SIG-M5 treated with dmso at 0.1 percent for 504 hours (cell line): Measurements from ENCODE around the gene CACNA1C.

Experiments
- DNase-seq: peaks from one replicate; lab custom pipeline; 2025; ENCODE audit not compliant: unreplicated experiment; lab: John Stamatoyannopoulos, UW

CACNA1C gene

DNA sequence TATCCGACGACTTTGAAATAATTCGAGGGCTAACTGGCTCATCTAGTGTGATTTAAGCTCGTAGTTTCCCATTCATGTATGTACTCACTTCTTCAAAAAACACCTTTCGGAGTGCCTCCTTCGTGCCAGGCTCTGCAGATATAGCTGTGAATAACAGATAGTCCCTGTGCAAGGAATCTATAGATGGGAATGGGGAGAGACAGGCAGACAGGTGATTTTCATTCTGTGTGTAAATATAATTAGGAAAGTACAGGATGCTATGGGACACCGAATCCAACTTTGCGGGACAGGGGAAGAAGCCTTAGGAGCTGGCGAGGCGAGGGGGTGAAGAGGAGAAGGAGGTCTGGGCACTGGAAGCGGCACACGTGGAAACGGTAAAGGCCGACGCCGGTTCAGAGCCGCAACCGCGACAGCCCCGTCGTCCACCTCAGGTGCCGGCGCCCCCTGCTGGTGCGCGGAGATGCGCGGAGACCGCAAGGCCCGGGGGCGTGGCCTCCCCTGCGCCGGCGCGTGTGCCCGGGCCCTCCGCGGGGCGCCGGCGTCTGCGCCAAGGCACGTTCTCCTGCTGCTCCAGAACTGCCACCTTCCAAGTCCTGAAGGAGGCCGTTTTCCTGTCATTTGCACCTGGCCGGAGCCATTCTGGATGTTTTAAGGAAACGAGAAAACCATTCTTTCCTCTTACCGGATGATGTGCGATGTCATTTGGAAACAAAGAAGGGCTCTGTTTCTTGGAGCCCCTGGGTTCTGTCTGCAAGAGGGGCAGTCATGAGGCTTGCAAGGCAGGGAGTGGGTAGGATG, 18.0 kb upstream of the CACNA1C start:
- DNase-seq = peak; percentile 69

DNA sequence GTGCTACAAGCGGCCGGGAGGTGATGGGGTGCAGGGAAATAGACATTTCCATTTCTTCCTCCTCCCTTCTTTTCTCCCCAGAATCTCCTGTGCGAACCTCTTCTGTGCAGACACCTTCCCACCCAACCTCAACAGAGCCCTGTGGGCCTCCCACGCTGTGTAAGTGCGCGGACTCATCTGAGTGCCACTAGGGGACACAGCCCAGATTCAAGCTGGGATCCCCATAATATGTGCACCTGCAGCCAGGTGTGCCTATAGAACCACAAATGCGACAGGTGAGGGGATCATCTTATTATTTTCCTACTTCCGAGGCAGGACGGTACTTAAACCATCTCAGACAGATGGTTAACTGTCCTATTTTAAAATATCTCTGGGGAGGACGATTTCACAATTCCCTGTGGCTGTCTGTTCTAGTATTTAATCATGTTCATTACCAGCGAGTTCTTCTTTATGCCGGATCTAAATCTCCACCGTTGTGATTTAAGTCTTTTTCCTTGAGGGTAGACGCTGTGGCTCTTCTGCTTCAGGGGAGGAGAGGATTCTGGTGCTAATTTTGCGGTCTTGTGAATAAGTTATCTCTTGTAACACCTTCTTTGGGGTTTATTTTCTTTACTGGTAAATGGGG, 17.2 kb upstream of the CACNA1C start:
- DNase-seq = peak; percentile 63

DNA sequence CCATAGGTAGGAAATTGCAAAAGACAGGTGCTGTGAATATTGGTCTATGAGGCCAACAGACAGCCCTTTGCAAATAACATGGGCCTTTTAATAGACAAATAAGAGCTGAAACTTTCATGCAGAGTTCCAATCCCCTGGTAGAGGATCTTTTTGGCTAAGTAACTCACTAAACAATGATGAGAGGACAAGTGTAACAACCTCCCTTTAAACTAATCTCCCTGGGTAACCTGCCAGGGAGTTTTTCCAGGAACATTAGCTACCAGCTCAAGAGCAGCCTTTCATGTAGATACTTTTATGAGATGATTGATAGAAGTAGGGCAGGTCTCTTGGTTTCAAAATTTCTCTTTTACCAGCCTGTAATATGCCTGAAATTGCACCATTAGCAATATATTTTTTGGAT, 13.8 kb upstream of the CACNA1C start:
- no peak for DNase-seq

DNA sequence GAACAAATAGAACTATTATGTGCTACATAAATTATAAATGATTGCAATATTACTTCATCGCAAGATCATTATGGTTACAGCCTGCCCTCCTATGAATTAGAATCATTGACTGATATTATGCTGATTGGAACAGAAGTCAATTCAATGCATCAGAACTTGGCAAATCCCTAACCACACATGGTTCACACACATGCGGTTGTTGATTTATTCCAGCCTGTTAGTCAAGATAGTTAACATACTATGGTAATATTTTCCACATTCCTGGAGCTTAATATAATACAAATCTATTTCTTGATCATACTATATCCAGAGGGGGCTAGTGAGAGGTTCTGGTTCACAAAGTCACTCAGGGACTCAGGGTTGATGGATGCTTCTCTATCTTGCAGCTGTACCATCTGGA, 9.7 kb upstream of the CACNA1C start:
- DNase-seq = no peak

DNA sequence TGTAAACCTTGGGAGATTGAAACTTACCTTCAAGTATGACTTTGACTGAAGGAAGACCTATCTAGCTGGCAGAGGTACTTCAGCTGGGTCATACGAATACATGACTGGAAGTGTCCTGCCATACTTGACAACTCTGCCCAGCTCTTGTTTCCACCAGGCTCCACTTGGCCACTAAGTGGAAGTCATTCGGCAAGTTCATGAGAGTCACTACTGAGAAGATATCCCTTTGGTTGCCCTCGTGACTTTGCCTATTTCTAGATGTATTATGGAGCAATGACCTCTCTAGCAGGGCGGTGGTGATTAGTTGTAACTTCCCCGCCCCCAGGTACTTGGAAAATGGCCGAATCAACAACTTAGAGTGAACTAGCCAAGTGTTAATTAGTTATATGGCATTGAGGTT, 8.6 kb upstream of the CACNA1C start:
- no peak for DNase-seq

DNA sequence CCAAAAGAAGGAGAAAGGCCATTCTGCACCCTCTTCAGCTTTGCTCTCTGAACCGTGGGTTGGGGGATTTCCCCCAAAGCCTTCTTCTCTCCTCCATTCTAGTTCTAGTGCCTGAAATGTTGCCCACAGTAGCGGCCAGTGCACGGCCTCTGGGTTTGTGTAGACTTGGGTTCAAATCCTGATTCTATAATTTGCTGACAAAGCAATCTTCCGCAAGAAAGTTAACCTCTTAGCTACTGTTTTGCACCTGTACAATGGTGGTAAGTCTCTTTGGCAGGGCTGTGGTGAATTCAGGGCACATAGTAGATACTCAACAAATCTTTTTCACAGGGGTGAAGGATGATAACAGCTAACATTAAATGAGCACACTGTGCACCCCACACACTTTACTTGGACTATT, 5.8 kb upstream of the CACNA1C start:
- DNase-seq = no peak

DNA sequence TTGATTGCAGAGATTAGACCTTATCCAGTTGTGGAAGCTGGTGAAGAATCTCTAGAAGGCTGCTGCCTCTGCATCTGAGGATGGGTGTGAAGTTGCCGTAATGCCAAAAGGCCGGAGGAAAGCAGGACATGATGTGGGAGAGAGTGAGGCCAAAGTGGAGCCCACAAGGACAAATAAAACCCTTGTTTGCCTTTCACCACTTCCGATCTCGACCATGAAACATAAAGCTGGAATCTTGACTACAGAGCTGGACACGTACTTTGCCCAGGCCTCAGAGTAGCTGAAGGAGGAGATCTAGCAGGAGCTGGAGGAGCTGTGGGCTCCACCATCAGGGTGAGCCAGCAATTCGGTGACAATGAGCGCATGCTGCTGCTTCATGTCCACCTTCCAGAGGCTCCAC, 5.0 kb upstream of the CACNA1C start:
- DNase-seq = no peak

DNA sequence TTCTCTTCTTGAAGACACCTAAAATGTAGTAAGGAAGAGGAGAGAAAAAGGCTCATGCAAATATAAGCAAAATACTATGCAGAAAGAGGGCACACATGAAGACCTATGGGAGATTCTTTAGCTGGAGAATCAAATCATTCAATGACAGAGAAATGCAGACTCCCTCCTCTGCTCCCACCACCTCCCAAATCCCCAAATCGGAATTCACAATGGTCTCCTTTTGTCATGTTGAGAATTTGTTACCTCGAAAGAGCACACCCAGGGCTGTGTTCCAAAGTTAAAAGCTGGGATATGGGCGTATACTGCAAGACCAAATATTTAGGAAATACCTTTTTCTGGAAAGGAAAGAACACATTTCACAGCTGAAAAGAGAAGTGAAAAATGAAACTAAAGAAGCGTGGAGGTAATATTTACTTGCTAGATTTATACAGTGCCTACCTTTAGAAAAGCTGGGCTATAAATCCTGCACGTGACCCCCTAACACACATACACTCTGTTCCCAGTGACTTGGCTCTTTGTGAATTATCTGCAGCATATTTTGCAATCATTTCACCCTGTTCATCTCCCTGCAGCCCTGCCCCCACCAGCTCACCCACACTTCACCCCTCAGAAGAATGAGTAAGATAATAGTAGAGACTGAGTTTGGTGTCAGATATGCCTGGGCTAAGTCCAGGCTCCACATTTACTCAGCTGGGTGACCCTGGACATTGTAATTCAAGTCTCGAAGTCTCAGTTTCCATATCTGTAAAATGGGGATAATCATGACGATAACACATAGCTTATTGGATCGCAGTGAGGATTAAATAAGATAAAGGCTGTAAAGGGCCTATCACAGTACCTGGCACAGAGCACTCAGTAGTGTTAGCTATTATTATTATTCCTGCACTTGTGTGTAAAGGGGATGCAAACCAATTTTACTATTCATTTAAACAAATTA, 2.9 kb upstream of the CACNA1C start:
- DNase-seq = peak; percentile 33

DNA sequence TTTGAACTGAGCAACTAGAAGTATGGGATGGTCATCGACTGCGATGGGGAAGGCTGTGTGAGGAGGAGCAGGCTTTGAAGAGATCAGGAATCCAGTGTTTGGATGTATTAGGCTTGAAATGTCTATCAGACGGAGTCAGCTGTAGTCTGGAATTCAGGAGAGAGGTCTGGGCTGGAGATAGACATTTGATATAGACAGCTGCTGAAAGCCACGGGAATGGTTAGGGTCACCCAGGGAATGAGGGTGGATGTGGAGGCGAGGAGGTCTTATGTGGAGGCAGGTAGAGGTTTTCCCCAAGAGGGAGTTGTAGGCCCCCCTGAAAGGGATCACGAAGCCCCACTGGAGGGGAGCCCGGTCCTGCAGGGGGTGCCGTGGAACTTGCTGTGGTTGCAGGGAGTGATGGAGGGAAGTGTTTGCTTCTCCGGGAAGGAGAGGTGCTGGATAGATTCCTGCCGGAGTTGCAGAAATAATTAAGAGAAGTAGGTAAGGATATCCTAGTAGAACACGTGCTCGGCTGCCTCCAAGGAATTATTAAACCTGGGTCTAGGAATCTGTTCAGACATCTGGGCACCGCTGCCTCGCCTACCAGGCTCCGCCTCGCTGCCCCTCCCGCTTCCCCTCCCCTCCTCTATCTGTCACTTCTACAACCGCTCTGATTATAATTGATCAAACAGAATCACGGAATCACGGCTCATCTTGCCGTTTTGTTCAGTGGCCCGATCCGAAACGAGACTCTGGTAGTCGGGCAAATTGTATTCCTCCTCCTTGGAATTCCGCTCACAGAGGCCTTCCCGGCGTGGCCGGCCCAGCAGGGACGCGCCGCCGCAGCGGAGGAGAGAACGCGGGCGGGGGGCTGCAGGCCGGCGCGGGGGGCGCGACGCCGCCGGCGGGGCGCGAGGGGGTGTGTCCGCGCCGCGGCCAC, 826 bp upstream of the CACNA1C start:
- DNase-seq = no peak

DNA sequence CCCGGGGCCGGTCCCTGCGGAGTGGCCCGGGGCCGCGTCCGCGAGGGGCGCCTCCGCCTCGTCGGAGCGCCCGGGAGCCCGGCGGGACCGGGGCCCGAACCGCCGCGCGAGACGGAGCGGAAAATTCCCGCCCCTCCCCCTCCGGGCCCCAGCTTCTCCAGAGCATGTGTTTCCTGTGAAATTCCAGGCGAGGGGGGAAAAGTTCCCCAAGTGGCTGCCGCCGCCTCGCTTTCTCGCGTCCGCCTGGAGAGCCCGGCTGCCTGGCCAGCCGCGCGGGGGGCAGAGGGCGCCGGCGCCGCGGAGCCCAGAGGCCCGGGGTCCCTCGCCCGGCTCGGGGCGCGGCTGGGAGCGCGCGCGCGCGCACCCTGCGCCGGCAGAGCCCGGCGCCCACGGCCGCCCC, 904 bp downstream of the CACNA1C start:
- DNase-seq = no peak

DNA sequence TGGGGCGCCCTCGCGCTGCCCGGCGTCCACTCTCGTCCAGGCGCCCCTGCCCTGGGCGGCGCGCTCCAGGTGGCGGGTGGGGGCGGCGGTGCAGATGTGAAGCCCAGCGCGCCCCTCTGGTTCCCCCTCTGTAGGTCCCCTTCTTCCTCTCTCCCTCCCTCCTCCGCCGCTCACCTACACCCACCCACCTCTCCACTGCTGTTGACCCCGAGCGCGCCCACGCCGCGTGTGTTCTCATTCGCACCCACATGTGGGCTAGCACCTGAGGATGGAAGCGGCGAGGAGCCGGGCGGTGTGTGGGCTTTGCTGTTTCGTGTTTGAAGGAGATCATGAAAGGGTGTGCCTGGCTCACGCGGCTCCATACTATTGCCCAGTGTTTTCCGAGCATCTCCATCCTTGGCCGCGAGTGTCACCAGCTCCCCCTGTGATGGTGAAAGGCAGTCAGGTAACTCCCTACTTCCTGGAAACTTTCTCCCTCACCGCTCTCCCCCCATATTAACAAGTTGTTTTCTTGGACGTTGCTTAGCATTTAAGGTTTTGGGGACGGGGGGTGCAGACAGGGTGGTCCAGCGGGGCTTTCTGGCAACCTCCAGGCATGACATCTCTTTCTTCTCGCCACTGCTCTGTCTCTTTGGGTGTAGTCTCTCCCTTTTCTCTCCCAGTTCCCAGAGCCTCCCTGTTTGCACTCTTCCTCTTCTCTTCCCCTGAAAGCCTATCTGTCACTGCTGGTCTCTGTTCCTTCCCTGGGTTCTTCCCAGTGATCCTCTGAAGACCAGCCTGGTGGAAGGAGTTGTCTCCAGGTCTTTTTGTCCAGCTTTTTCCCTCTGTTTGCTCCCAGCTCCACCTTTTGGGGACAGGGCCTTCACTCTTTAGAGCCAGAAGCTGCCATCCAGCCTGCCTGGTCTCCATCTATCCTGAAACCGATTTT, 1.6 kb downstream of the CACNA1C start:
- no peak for DNase-seq

DNA sequence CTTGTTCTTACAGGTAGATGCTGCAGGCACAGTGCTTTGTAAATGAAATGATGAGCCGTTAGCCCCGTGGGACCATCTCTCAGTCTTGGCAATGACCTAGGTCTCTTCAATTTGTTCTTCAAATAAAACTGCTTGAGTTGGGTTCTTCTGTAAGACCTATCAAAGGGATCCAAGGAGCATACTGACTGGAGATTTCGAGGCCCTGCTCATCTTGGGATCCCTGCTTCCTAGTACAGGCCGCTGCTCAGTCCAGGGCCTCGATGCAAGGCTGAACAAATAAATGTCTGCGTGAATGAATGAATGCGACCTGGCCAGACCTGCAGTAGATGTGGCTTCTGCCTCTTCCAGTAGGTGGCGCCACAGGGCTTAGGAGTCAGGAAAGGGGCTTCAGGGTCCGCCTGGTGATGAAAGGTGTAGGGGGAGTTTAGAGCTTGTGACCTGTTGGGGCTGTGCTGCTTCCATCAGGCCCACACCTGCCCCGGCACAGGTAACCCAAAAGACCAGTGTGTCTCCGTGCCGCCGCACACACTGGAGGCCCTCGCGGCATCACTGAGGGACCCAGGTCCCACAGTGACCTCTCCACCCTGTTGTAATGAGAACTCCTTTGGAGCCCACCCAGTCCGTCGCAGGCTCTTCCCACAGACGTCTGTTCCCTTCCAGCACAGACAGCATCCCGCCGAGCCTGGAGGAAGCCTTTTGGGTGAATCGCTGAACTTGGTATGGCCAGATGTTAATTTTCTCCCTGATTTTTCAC, 4.4 kb downstream of the CACNA1C start:
- peak; percentile 53 for DNase-seq

DNA sequence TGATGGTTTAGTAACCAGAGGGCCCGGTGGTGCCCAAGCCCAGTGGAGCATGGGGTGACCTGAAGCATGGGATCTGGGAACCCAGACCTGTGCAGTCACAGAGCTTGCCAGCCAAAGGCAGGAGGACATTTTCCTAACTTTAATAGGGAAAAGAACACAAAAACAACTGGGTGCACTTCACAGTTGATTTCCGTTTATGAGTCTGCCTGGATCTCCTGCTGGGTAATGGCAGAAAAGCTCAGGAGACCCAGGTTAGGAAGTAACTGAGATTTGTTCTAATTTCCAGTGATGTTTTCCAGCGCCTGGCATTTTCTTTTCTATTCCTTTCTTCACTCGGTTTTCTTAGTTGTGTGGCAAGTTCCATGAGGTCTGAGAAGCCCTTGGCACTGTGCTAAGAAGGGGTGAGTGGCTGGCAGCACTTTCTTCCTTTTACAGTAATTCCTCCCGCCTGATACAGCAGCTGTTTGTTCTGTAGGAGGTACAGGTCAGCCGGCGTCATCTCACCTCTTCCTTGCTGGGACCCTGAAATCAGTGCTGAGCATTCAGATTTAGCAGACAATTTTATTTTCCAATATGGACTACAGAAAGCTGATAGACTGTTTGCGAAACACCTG, 5.1 kb downstream of the CACNA1C start:
- DNase-seq = no peak

DNA sequence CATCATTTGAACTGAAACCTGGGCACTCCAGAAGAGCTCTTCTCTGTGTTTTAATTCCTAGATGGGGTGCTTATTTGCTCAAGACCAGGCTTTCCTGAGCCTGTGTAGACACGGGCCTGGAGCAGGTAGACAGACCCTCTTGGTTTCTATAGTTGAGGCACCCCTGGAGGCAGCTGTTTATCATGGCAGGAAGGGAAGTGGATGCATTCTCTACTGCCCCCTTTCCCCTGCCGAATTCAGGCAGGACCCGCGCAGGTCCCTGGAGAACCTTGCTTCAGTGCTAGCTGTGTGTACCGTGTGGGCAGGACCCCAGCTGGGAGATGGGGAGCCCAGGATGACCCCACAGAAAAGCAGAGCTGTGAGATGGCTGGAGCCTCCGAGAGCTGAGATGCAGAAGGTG, 6.0 kb downstream of the CACNA1C start:
- DNase-seq = no peak

DNA sequence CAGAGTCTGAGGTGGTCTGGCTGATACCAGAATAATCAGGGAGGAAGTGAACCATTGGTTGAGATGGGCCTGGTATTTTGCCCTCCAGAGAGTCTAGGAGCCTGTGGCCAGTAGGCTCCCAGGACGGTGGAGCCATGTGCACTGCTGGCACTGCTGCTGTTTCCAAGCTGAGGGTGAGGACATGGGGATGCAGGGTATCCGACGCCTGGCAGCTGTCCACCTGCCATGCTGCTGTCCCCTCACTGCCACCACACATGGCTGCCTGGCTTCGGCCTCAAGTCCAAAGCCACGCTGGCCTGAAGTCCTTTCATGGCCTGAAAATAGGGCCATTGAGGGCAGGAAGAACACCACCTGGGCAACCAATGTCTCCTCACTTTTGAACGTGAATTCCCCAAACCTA, 8.6 kb downstream of the CACNA1C start:
- no peak for DNase-seq

DNA sequence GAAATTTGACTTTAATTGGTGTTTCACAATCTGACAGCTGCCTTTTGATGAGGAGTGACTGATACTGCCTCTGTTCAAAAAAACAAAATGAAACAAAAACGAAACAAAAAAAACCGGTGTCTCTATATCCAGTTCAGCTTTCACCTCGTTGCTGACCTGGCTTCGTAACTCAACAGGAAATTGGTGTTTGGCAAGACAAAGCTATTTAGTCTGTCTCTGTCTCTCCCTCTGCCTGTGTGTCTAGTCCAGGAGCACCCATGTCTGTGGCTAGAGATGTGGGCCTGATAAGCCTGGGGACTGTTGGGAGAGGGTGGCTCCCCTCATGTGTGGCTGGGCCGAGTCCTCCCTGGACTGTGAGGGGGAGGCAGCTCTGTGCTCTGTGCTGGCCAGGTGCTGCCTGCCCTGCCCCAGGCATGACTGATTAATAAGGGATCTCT, 11.3 kb downstream of the CACNA1C start:
- peak; percentile 74 for DNase-seq

DNA sequence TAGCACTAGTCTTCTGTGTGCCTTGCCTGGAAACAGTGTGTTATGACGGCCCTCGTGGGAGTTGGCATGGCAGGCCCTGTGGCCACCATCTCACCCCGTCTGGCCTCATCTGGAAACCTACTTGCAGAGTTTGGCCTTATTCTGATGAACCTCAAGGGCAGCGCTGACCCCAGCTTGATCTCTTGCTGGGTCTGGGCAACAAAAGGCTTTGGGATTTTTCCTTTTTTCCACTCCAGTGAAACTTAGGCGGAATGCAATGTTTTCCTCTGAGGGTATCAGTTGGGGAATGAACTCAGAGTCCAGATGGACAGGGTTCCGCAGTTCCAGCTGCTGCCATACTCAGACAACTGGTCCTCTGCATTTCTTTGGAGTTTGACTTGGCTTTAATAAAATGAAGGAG, 15.9 kb downstream of the CACNA1C start:
- no peak for DNase-seq

DNA sequence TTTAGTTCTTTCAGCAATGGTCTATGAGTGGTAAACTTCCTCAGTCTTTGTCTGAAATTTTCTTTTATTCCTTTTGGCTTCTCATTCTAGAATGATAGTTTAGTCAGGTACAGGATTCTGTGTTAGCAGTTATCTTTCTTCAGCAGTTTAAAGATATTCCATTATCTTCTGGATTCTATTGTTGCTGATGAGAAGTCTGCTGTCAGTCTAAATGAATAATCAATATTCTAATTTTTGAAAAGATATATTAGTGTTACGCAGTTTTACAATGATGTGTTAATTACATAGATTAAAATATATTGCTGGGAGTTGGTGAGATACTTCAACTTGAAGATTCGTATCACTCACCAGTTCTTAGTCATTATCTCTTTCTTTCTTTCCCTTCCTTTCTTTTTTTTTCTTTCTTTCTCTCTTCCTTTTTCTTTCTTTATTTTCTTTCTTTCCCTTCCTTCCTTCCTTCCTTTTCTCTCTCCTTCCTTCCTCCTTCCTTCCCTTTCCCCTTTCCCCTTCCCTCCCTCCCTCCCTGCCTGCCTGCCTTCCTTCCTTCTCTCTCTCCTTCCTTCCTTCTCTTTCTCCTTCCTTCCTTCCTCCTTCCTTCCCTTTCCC, 17.8 kb downstream of the CACNA1C start:
- no peak for DNase-seq
